ENCODE measurements around the gene TMEM259. TPM values are rescaled to one million over a fixed set of nuclear protein-coding genes. Genes with fewer than 3 reads are reported as not detected.
A peak's percentile ranks its signal among the peaks of the same experiment; 100 is the strongest.

Gene TMEM259
- total and polyA plus RNA-seq, 2 of the 13 experiments (the other 11 are each of a cell fraction or from before 2014, with no cell fraction given) = 64.7 to 164 TPM

DNA sequence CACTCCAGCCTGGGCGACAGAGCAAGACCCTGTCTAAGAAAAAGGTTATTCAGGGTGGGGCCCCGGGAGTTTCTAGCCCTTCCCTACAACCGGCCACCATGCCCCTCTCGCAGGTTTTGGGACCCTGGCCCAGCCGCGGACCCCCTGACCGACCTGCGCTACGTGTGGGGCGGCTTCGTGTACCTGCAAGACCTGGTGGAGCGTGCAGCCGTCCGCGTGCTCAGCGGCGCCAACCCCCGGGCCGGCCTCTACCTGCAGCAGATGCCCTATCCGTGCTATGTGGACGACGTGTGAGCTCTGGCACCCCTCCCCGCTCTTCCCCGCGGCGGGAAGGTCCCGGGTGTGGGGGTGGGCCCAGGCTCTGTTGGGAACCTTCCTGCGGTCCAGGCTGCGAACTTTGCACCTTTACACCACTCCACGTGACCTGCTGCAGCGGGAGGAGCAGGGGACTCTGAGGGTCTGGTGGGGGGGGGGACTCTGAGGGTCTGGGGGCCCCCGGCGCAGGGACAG is 25.2 kb upstream of the TMEM259 start (continued):
- TF ChIP-seq, protein P1, sequence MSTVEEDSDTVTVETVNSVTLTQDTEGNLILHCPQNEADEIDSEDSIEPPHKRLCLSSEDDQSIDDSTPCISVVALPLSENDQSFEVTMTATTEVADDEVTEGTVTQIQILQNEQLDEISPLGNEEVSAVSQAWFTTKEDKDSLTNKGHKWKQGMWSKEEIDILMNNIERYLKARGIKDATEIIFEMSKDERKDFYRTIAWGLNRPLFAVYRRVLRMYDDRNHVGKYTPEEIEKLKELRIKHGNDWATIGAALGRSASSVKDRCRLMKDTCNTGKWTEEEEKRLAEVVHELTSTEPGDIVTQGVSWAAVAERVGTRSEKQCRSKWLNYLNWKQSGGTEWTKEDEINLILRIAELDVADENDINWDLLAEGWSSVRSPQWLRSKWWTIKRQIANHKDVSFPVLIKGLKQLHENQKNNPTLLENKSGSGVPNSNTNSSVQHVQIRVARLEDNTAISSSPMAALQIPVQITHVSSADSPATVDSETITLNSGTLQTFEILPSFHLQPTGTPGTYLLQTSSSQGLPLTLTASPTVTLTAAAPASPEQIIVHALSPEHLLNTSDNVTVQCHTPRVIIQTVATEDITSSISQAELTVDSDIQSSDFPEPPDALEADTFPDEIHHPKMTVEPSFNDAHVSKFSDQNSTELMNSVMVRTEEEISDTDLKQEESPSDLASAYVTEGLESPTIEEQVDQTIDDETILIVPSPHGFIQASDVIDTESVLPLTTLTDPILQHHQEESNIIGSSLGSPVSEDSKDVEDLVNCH (CRISPR knock-in tag; IDR thresholded peaks at IDR 0.05) = no peak
- TF ChIP-seq ZFY (CRISPR knock-in tag; IDR thresholded peaks at IDR 0.05) = no peak
- no peak for TF ChIP-seq CREM (IDR thresholded peaks at IDR 0.05)
- no peak for TF ChIP-seq CREM (CRISPR knock-in tag; IDR thresholded peaks at IDR 0.05)
- TF ChIP-seq HIVEP1 (CRISPR knock-in tag; IDR thresholded peaks at IDR 0.05) = 0 out of 2 replicates have a peak, but pooled peaks have one; percentile 22
- TF ChIP-seq, protein P2, sequence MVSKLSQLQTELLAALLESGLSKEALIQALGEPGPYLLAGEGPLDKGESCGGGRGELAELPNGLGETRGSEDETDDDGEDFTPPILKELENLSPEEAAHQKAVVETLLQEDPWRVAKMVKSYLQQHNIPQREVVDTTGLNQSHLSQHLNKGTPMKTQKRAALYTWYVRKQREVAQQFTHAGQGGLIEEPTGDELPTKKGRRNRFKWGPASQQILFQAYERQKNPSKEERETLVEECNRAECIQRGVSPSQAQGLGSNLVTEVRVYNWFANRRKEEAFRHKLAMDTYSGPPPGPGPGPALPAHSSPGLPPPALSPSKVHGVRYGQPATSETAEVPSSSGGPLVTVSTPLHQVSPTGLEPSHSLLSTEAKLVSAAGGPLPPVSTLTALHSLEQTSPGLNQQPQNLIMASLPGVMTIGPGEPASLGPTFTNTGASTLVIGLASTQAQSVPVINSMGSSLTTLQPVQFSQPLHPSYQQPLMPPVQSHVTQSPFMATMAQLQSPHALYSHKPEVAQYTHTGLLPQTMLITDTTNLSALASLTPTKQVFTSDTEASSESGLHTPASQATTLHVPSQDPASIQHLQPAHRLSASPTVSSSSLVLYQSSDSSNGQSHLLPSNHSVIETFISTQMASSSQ (IDR thresholded peaks at IDR 0.05; ENCODE audit: low read depth) = no peak
- TF ChIP-seq, protein P2 (CRISPR knock-in tag; IDR thresholded peaks at IDR 0.05; ENCODE audit: borderline replicate concordance) = no peak
- peak; percentile 75; the same call in 1 of the 2 replicates for TF ChIP-seq ZNF709 (CRISPR knock-in tag; IDR thresholded peaks at IDR 0.05)
- no peak for TF ChIP-seq SP1 (IDR thresholded peaks at IDR 0.05)
- TF ChIP-seq SP1 (CRISPR knock-in tag; IDR thresholded peaks at IDR 0.05) = no peak
- TF ChIP-seq ZNF629 (CRISPR knock-in tag; conservative IDR thresholded peaks at IDR 0.05) = 0 out of 2 replicates have a peak, but pooled peaks have one; percentile 14
- no peak for TF ChIP-seq TCF12 (IDR thresholded peaks at IDR 0.05)
- no peak for TF ChIP-seq TCF12 (CRISPR knock-in tag; IDR thresholded peaks at IDR 0.05)
- TF ChIP-seq MZF1 (CRISPR knock-in tag; IDR thresholded peaks at IDR 0.05; ENCODE audit: borderline replicate concordance) = no peak
- no peak for TF ChIP-seq ZSCAN20 (CRISPR knock-in tag; IDR thresholded peaks at IDR 0.05; ENCODE audit: borderline replicate concordance)
- no peak for TF ChIP-seq ZNF761 (CRISPR knock-in tag; conservative IDR thresholded peaks at IDR 0.05)
- peak; percentile 83; the same call in 1 of the 2 replicates for TF ChIP-seq ZNF605 (CRISPR knock-in tag; IDR thresholded peaks at IDR 0.05)
- TF ChIP-seq ZNF343 (CRISPR knock-in tag; IDR thresholded peaks at IDR 0.05) = no peak
- TF ChIP-seq ZSCAN12 (CRISPR knock-in tag; IDR thresholded peaks at IDR 0.05) = no peak
- peak; percentile 43; the same call in 1 of the 2 replicates for TF ChIP-seq RAD21 (CRISPR knock-in tag; IDR thresholded peaks at IDR 0.05)
- TF ChIP-seq ZNF746 (CRISPR knock-in tag; IDR thresholded peaks at IDR 0.05) = no peak; the same call in 1 of the 2 replicates
- no peak for TF ChIP-seq REL (CRISPR knock-in tag; conservative IDR thresholded peaks at IDR 0.05)
- no peak for TF ChIP-seq ATRX (CRISPR knock-in tag; IDR thresholded peaks at IDR 0.05; ENCODE audit: borderline replicate concordance)
- no peak for TF ChIP-seq HNRNPK (IDR thresholded peaks at IDR 0.05; ENCODE audit: low read depth, low read length, poor library complexity, severe bottlenecking)
- peak; percentile 83; the same call in 1 of the 2 replicates for TF ChIP-seq NFKB2 (CRISPR knock-in tag; IDR thresholded peaks at IDR 0.05; ENCODE audit: borderline replicate concordance)
- TF ChIP-seq POLR2A (IDR thresholded peaks at IDR 0.05; ENCODE audit: insufficient read depth in 1 of 2, low read depth in 2 of 2, low read length in 2 of 2) = no peak; a peak in 1 of 4 replicates
- no peak for TF ChIP-seq ZNF225 (CRISPR knock-in tag; IDR thresholded peaks at IDR 0.05)

All from HepG2 (cell line).